ENCODE measurements around the gene TNN. TPM values are rescaled to one million over a fixed set of nuclear protein-coding genes. Genes with fewer than 3 reads are reported as not detected.
A peak's percentile ranks its signal among the peaks of the same experiment; 100 is the strongest.

Gene TNN
- total RNA-seq, 1 experiment from 2014 or later: 0.07 TPM

GRCh38 chr1:175152006-175152652 lies 84.5 kb downstream of the TNN start:
- peak; percentile 93 for TF ChIP-seq CTCF (IDR thresholded peaks at IDR 0.05; ENCODE audit: unreplicated experiment)
- intact Hi-C loops (cut with micrococcal nuclease; ENCODE audit: unreplicated experiment): loop anchor here (1.0 to 5.0 kb wide), 4 partner anchors 123 to 920 kb away; no protein-coding TSS in a partner anchor
- no peaks in the 10 kb centered on the region for H3K36me3 Mint-ChIP-seq (ENCODE audit: insufficient read depth, unreplicated experiment)
- H3K4me3 Mint-ChIP-seq (ENCODE audit: low read depth, unreplicated experiment): no peak overlapping the region
- CTCF ChIA-PET: interaction anchor here (0.5 to 2.9 kb wide), 30 partner anchors 8 to 595 kb away, joined by 3 to 90 read pairs (median 4); partner anchors contain the start of gene MRPS14
- H3K27ac Mint-ChIP-seq (ENCODE audit: unreplicated experiment): no peak overlapping the region
- peaks cover 21% of the 10 kb centered on the region for H3K4me1 Mint-ChIP-seq (ENCODE audit: low read depth, unreplicated experiment)
- peaks cover 64% of the 10 kb centered on the region for H3K27me3 Mint-ChIP-seq (ENCODE audit: unreplicated experiment)
- peak; percentile 80 for DNase-seq
- no TSS peak for BruUV-seq (replicated peaks)
- no peaks in the 10 kb centered on the region for H3K9me3 Mint-ChIP-seq (ENCODE audit: low read depth, unreplicated experiment)

- H3K4me1 Mint-ChIP-seq (ENCODE audit: low read depth, unreplicated experiment): peaks cover 21% of the 10 kb centered on the region
Observed at GRCh38 chr1:175154629-175155472, 87.2 kb downstream of the TNN start.

GRCh38 chr1:175155473-175155856 lies 87.8 kb downstream of the TNN start:
- TF ChIP-seq CTCF (IDR thresholded peaks at IDR 0.05; ENCODE audit: unreplicated experiment): no peak
- CTCF ChIA-PET: interaction anchor here (1.0 to 2.0 kb wide), 10 partner anchors 10 to 221 kb away, joined by 4 to 37 read pairs (median 6); no protein-coding TSS in a partner anchor
- Mint-ChIP-seq H3K27me3 (ENCODE audit: unreplicated experiment) (peaks cover 40% of the 10 kb centered on the region), H3K4me1 (ENCODE audit: low read depth, unreplicated experiment) (peaks cover 19% of the 10 kb centered on the region), H3K27ac (ENCODE audit: unreplicated experiment) (no peak overlapping the region), H3K36me3 (ENCODE audit: insufficient read depth, unreplicated experiment) (peaks cover 5% of the 10 kb centered on the region), H3K4me3 (ENCODE audit: low read depth, unreplicated experiment) (no peak overlapping the region), H3K9me3 (ENCODE audit: low read depth, unreplicated experiment) (no peaks in the 10 kb centered on the region)
- intact Hi-C loops (cut with micrococcal nuclease; ENCODE audit: unreplicated experiment): loop anchor here (1.0 kb wide), 3 partner anchors 15 to 66 kb away; partner anchors contain the start of gene KIAA0040
- no peak for DNase-seq
- BruUV-seq (replicated peaks): no TSS peak

More at GRCh38 chr1:175154629-175155472, 87.2 kb downstream of the TNN start:
- no peak overlapping the region for H3K4me3 Mint-ChIP-seq (ENCODE audit: low read depth, unreplicated experiment)
- intact Hi-C loops (cut with micrococcal nuclease; ENCODE audit: unreplicated experiment): loop anchor here (1.0 to 5.0 kb wide), 4 partner anchors 15 to 917 kb away; partner anchors contain the start of gene KIAA0040
- DNase-seq: peak; percentile 85
- peaks cover 45% of the 10 kb centered on the region for H3K27me3 Mint-ChIP-seq (ENCODE audit: unreplicated experiment)
- peak; percentile 85 for TF ChIP-seq CTCF (IDR thresholded peaks at IDR 0.05; ENCODE audit: unreplicated experiment)
- peaks cover 5% of the 10 kb centered on the region for H3K36me3 Mint-ChIP-seq (ENCODE audit: insufficient read depth, unreplicated experiment)
- BruUV-seq (replicated peaks): no TSS peak
- H3K27ac Mint-ChIP-seq (ENCODE audit: unreplicated experiment): no peak overlapping the region
- no peaks in the 10 kb centered on the region for H3K9me3 Mint-ChIP-seq (ENCODE audit: low read depth, unreplicated experiment)
- CTCF ChIA-PET: interaction anchor here (1.0 to 2.0 kb wide), 10 partner anchors 9 to 222 kb away, joined by 4 to 37 read pairs (median 6); no protein-coding TSS in a partner anchor

- Mint-ChIP-seq H3K9me3 (ENCODE audit: low read depth, unreplicated experiment) (no peaks in the 10 kb centered on the region), H3K27ac (ENCODE audit: unreplicated experiment) (no peak overlapping the region), H3K4me1 (ENCODE audit: low read depth, unreplicated experiment) (peaks cover 14% of the 10 kb centered on the region), H3K27me3 (ENCODE audit: unreplicated experiment) (peaks cover 35% of the 10 kb centered on the region), H3K36me3 (ENCODE audit: insufficient read depth, unreplicated experiment) (peaks cover 5% of the 10 kb centered on the region), H3K4me3 (ENCODE audit: low read depth, unreplicated experiment) (no peak overlapping the region)
- CTCF ChIA-PET: interaction anchor here (0.6 to 2.0 kb wide), 7 partner anchors 9 to 221 kb away, joined by 3 to 37 read pairs (median 7); no protein-coding TSS in a partner anchor
- TF ChIP-seq CTCF (IDR thresholded peaks at IDR 0.05; ENCODE audit: unreplicated experiment): no peak
- BruUV-seq (replicated peaks): no TSS peak
- no peak for DNase-seq
- intact Hi-C loops (cut with micrococcal nuclease; ENCODE audit: unreplicated experiment): loop anchor here (1.0 kb wide), 3 partner anchors 14 to 65 kb away; partner anchors contain the start of gene KIAA0040
Observed at GRCh38 chr1:175155936-175156335, 88.3 kb downstream of the TNN start.
